NCI-H2107 treated with DMSO at 0.1 percent for 48 hours (cell line): ENCODE measurements around the gene GLIPR2.
A peak's percentile ranks its signal among the peaks of the same experiment; 100 is the strongest.

ENCODE experiments used
- DNase-seq: peaks from one replicate; lab custom pipeline; 2025; ENCODE audit not compliant: unreplicated experiment; lab: John Stamatoyannopoulos, UW

GLIPR2 gene

GRCh38 chr9:36192196-36192595 lies 55.7 kb downstream of the GLIPR2 start:
- DNase-seq: no peak

GRCh38 chr9:36193023-36193422 lies 56.5 kb downstream of the GLIPR2 start:
- DNase-seq: no peak

- DNase-seq: peak; percentile 89
These were observed 57.9 kb downstream of the GLIPR2 start for GRCh38 chr9:36194326-36195000.

GRCh38 chr9:36204906-36205547 lies 68.5 kb downstream of the GLIPR2 start:
- DNase-seq: no peak

GRCh38 chr9:36207016-36207415 lies 70.5 kb downstream of the GLIPR2 start:
- no peak for DNase-seq

- DNase-seq: no peak
These were observed 71.0 kb downstream of the GLIPR2 start for GRCh38 chr9:36207546-36208012.

- DNase-seq: no peak
These were observed 72.2 kb downstream of the GLIPR2 start for GRCh38 chr9:36208521-36209253.

- DNase-seq: no peak
These were observed 74.2 kb downstream of the GLIPR2 start for GRCh38 chr9:36210722-36211121.

GRCh38 chr9:36211510-36211909 lies 75.0 kb downstream of the GLIPR2 start:
- DNase-seq: no peak

- no peak for DNase-seq
These were observed 76.9 kb downstream of the GLIPR2 start for GRCh38 chr9:36213387-36213786.
